Fibroblast of villous mesenchyme (primary cell): ENCODE results near the gene DUSP10. TPM values are rescaled to one million over a fixed set of nuclear protein-coding genes. Genes with fewer than 3 reads are reported as not detected.
A peak's percentile ranks its signal among the peaks of the same experiment; 100 is the strongest.

Experiments
- DNase-seq: peaks from one replicate; pipeline ENCODE4 v3.0.0-alpha.2; 2010; ENCODE audit warnings: low read depth
- H3K4me3 ChIP-seq: 2 replicates; pipeline ENCODE4 v1.5.1; 2011; ENCODE audit warnings: low read depth, mild to moderate bottlenecking, low read length
- CTCF ChIP-seq: IDR thresholded peaks from 2 replicates; pipeline ENCODE4 v1.5.1; 2012; ENCODE audit warnings: low read depth, mild to moderate bottlenecking, low read length; ENCODE audit not compliant: insufficient read depth
- total RNA-seq: library from RNA; depleted of rRNA; stranded (reverse); fragments of >200 nt; gene quantifications from 2 replicates; pipeline ENCODE4 v1.2.3, GENCODE V29; 2012

The DUSP10 gene
- total RNA-seq, 1 donor, result 35.8 TPM

- no peak for TF ChIP-seq CTCF
- H3K4me3 ChIP-seq, result no peak overlapping the region
- DNase-seq, result no peak
Measured at GRCh38 chr1:221711063-221711577, 30.8 kb downstream of the DUSP10 start.

GRCh38 chr1:221709854-221710253 is 32.0 kb downstream of the DUSP10 start:
- DNase-seq, result no peak
- no peak overlapping the region for H3K4me3 ChIP-seq
- TF ChIP-seq CTCF, result no peak

- no peak for TF ChIP-seq CTCF
- no peak overlapping the region for H3K4me3 ChIP-seq
- DNase-seq, result no peak
Measured at GRCh38 chr1:221708987-221709386, 32.9 kb downstream of the DUSP10 start.

GRCh38 chr1:221708076-221708571 is 33.8 kb downstream of the DUSP10 start:
- H3K4me3 ChIP-seq, result no peak overlapping the region
- TF ChIP-seq CTCF, result no peak
- peak; percentile 95 for DNase-seq

GRCh38 chr1:221706876-221707582 is 34.9 kb downstream of the DUSP10 start:
- no peak for DNase-seq
- H3K4me3 ChIP-seq, result no peak overlapping the region
- TF ChIP-seq CTCF, result no peak

- no peak for TF ChIP-seq CTCF
- no peak overlapping the region for H3K4me3 ChIP-seq
- no peak for DNase-seq
Measured at GRCh38 chr1:221706191-221706590, 35.7 kb downstream of the DUSP10 start.
